GM18519 (cell line): ENCODE data around the gene NLRC4.
"Not testable (repeated sequence)": the region's sequence is repeated elsewhere in the genome, so short reads cannot be mapped to it uniquely, and the experiment has no call there.

Experiments used
- ATAC-seq: cut with Tn5 transposase; IDR thresholded peaks from one replicate; pipeline ENCODE4 v1.9.1; 2021; ENCODE audit warnings: mild to moderate bottlenecking, moderate library complexity; ENCODE audit not compliant: unreplicated experiment, low FRiP score

NLRC4 gene

GRCh38 chr2:32249731-32250236 lies 14.9 kb downstream of the NLRC4 start:
- no peak for ATAC-seq

DNA sequence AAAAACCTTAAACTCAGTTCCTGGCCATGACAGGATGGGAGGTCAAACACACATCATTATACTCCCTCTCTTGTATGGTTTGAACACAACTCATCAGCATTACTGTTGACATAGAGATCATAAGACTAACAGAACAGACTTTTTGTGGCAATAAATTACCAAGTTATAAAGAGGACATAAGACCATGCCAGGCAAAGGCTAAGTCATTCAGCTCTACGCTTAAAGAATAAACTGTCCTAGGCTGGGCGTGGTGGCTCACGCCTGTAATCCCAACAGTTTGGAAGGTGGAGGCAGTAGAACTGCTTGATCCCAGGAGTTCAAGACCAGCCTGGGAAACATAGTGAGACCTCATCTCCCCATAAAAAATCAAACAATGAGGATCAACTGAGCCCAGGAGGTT lies 16.4 kb downstream of the NLRC4 start:
- ATAC-seq = no peak

GRCh38 chr2:32246911-32247310 lies 17.8 kb downstream of the NLRC4 start:
- no peak for ATAC-seq

DNA sequence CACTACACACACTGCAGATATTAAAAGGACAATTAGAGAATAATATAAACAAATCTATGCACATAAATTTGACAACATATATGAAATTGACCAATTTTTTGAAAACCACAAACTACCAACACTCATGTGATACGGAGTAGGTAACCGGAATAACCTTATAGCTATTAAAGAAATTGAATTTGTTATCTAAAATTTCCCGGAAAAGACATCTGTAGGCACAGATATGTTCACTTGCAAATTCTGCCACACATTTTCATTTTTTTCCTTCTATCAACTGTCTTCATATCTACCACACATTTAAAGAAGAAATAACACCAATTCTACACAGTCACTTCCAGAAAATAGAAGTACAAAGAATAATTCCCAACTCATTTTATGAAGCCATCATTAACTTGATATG lies 22.4 kb downstream of the NLRC4 start:
- no peak for ATAC-seq

- no peak for ATAC-seq
These were observed 26.7 kb downstream of the NLRC4 start for GRCh38 chr2:32237996-32238395.

GRCh38 chr2:32237488-32237887 lies 27.2 kb downstream of the NLRC4 start:
- no peak for ATAC-seq

DNA sequence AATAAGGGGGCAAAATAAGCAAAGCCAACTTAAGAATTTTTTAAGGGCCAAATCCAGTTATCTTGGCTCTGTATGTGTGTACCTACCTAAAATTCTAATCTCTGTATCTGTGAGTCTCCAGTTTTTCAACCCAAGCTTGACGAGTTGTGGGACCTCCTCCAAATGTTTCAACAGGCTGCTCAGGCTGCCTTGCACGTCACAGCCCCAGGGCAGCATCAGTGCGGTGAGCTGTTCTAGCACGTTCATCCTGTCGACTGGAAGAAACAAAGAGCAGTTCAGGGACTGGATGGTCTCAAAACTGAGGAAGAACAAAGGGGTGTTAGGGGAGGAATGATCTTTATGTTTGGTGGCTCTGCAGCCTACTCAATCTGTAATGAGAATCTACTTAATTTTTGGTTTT lies 29.4 kb downstream of the NLRC4 start:
- ATAC-seq = no peak

DNA sequence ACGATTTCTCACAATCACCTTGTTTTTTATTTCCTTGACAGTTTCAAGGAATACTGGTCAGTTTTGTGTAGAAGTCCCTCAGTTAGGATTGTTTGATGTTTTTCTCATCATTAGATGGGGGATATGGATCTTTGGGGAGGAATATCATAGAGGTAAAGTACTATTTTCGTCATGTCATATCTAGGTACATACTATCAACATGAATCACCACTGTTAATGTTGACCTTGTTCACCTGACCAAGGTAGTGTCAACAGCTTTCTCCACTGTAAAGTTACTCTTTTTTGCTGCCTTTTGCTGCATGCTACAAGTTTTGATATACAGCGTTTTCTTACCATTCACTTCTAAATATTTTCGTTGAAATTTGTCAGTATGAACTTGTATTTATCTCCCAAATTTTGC lies 32.7 kb downstream of the NLRC4 start:
- no peak for ATAC-seq

DNA sequence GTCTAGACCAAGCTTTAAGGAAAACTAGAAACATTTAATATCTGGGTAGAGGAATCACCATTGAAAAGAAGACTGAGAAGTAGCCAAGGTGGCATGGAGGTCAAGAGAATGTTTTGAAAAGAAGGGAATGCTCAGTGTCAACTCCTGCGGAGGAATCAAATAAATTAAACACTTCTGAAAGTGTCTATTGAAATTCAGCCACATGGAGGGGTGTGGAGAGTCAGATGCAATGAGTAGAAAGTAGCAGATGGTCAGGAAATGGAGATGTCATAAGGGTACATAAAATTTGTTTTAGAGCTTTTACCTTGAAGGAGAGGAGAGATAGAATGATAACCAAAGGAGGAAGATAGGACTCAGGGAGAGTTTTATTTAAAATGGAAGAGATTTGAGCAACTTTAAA lies 35.1 kb downstream of the NLRC4 start:
- no peak for ATAC-seq

- no peak for ATAC-seq
These were observed 36.5 kb downstream of the NLRC4 start for GRCh38 chr2:32228181-32228580.

DNA sequence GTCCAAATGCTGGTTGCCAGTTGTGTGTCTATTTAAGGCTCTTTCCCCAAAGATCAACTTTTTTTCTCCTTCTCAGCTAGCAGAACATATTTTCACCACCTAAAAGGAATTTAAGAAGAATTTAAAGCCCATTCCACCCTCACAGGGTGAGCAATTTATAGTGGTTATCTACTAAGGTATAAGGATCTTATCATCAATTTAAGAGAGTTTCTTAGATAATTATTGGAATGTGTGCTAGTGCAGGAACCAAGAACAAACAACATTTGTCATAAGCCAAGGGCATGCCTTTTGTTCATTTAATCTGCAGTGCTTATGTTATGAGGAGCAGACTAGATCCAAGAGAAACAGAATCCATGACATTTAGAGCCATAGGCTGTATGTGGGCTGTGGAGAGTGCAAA lies 37.2 kb downstream of the NLRC4 start:
- ATAC-seq = no peak

DNA sequence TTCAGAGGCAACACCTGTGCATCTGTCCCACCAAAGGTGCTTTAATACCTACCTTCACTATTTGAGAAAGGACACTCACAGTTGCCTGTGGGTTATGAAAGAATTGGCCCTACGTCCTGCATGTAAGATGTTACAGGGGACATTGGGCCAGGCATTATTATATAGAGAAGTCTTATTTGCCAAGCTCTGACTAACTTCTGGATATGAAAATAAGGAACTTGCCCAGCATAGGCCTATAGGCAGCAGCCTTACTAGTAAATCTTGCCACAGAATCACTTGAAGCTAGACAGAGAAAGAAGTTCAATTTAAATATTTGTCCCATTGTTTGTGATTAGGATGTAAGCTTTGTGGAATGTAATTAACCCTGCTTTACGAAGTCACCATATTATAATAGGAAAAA lies 41.7 kb downstream of the NLRC4 start:
- no peak for ATAC-seq

DNA sequence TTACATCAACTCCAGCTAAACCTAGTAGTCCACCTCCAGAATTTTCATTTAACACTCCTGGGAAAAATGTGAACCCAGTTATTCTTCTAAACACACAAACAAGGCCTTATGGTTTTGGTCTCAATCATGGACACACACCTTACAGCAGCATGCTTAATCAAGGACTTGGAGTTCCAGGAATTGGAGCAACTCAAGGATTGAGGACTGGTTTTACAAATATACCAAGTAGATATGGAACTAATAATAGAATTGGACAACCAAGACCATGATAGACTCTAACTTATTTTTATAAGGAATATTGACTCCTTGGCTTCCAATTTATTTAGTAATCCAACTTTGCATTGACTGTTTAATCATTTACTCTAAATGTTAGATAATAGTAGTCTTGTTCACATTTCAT lies 44.2 kb downstream of the NLRC4 start:
- no peak for ATAC-seq

DNA sequence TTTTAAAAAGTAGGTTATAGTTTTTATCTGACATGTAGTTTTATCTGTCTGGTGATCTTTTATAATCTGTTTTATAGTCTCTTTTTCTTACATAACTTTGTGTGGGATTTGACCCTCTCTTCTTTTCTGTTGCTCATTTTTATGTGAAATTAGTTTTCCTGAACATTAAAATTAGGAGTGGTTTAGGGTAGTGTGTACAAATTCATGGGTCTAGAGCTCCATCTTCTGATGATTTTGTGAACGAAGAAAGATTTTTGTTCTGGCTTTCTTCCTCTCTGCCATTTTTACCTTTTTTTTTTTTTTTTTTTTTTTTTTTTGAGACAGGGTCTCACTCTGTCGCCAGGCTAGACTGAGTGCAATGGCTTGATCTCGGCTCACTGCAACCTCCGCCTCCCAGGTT lies 52.4 kb downstream of the NLRC4 start:
- no peak for ATAC-seq

DNA sequence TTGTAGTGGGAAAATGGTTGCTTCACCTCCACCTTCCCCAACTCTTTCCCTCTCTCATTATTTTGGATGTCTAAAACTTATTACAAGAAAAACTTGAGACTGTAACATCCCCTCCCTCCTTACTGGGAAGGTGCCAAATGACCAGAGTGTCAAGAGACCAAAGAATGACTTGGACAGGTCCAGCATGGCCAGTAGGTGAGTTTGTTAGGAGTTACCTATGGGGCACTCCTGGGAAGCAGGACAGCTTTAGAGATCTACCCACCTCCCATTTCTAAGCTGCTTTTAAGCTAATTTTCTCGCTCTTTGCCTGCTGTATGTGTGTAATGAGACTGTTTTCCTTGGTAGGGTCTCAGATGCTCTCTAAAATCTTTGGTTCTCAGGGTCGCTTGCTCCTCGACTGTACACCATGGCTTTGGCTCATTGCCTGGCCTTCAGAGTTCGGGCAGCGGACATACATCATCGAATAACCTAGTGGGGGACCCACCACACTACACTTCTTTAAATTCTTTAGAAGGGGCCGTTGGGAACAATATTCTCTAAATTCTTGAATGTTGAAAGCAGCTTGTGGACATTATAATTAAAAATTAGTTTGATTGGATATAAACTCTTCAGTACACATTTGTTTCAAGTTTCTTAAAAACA lies 53.8 kb downstream of the NLRC4 start:
- ATAC-seq = no peak

GRCh38 chr2:32203428-32203827 lies 61.3 kb downstream of the NLRC4 start:
- ATAC-seq = not testable (repeated sequence)

GRCh38 chr2:32200814-32201213 lies 63.9 kb downstream of the NLRC4 start:
- no peak for ATAC-seq

DNA sequence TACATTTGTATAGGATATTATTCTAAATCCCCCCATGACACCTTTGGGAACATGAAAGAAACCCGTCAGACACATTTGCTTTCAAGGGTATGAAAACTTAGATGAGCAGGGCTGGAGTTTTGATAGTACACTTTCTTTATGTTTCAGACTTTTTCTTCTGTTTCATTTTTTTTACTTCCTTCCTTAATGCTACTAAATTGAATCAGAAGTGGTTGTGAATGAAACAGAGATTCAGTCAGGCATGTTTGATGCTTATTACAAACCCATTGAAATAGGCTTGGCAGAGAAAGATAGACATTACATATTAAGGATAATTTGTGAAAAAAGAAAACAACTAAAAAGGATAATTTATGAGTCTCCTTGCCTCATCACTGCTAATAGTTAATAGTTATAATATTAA lies 72.3 kb downstream of the NLRC4 start:
- ATAC-seq = no peak

GRCh38 chr2:32189011-32189410 lies 75.7 kb downstream of the NLRC4 start:
- ATAC-seq = no peak

DNA sequence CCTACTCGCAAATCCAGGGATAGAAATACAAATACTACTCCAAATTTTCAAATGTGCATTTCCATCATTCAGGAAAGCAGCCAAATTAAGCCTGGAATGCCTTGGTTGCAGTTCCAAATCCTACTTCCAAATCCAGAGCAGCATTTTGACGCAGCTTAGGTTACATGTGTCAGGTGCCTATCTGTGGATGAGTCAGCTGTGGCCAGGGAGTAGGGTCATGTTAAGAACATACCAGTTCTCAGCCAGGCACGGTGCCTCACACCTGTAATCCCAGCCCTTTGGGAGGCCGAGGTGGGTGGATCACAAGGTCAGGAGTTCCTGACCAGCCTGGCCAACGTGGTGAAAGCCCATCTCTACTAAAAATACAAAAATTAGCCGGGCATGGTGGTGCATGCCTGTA lies 82.0 kb downstream of the NLRC4 start:
- no peak for ATAC-seq
